Esophagus squamous epithelium (tissue), 5 donors: Measurements from ENCODE around the gene ALX4. TPM values are rescaled to one million over a fixed set of nuclear protein-coding genes. Genes with fewer than 3 reads are reported as not detected.

Source experiments
- DNase-seq: peaks from one replicate; lab custom pipeline; 2025; lab: John Stamatoyannopoulos, UW
- H3K27ac ChIP-seq, 4 donors: fragments of 200-600 bp; sonication (generic); one replicate each; pipeline ENCODE4 v1.5.1; 2016 to 2019; ENCODE audit warnings: mild to moderate bottlenecking in 1 of 4
- H3K27me3 ChIP-seq, 4 donors: fragments of 200-600 bp; sonication (generic); 1 replicate in 3 of 4; 2 replicates in 1 of 4; pipeline versions ENCODE4 v1.5.1 to v1.6.0; 2017 to 2021; ENCODE audit warnings: antibody characterized with exemption in 1 of 4
- H3K36me3 ChIP-seq, 3 donors: fragments of 200-600 bp; sonication (generic); one replicate each; pipeline ENCODE4 v1.5.1; 2016 to 2019
- H3K4me1 ChIP-seq, 3 donors: fragments of 200-600 bp; sonication (generic); one replicate each; pipeline ENCODE4 v1.5.1; 2017 to 2019
- H3K4me3 ChIP-seq, 4 donors: fragments of 200-600 bp; sonication (generic); 1 replicate in 3 of 4; 2 replicates in 1 of 4; pipeline ENCODE4 v1.5.1; 2016 to 2019; ENCODE audit warnings: mild to moderate bottlenecking in 2 of 4, moderate library complexity in 1 of 4
- H3K9me3 ChIP-seq, 3 donors: fragments of 200-600 bp; sonication (generic); one replicate each; pipeline ENCODE4 v1.5.1; 2016 to 2019
- CTCF ChIP-seq, 6 experiments: fragments of 450-650 bp in 4 of 6; fragments of 200-600 bp in 2 of 6; sonication (generic) in 2 of 6; IDR thresholded peaks; one replicate each; pipeline ENCODE4 v1.5.1; 2016 to 2019; ENCODE audit warnings: antibody characterized with exemption in 6 of 6, mild to moderate bottlenecking in 4 of 6, moderate library complexity in 4 of 6
- POLR2A ChIP-seq, 4 donors: fragments of 450-650 bp; IDR thresholded peaks; one replicate each; pipeline ENCODE4 v1.6.1; 2017; ENCODE audit warnings: antibody characterized with exemption in 4 of 4, mild to moderate bottlenecking in 4 of 4, moderate library complexity in 3 of 4
- WGBS, 2 donors: methylation state at CpG; one replicate each; pipeline ENCODE4 v1.1.5; 2018; 5-methylcytosine and 5-hydroxymethylcytosine counted together
- intact Hi-C: fragments of 100-400 bp; cut with DNase I; formaldehyde crosslinking; loops from one replicate; pipeline ENCODE4 v1.15.0; 2022
- total RNA-seq, 4 donors: library from RNA; depleted of rRNA; stranded (reverse); fragments of >200 nt; gene quantifications; one replicate each; pipeline ENCODE4 v1.1.0, GENCODE V29; 2016
- donor health status: DM: yes; HTN: yes; CAD: no.

ALX4 gene
- total RNA-seq, 4 donors from 2014 or later: not detected

DNA sequence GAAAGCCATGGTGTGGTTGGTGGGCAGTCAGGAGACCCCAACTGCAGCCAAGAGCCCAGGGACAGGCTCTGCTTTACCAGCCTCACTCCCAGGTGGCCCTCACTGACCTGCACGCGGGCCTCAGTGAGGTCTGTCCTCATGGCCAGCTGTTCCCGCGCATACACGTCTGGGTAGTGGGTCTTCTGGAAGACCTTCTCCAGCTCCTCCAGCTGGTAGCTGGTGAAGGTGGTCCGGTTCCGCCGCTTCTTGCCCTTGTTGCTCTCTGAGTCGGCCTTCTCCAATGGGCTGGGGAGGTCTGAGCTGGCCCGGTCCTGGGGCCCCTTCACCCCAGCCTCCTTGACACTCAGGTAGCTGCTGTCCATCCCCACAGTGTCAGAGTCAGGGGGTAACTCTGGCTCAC is 34.7 kb downstream of the ALX4 start:
- Histone ChIP-seq H3K27me3 (peaks cover 0 to 15% (median 0%) of the 10 kb centered on the region in 4 donors), H3K4me1 (no peaks in the 10 kb centered on the region), H3K4me3 (no peak overlapping the region), H3K9me3 (no peaks in the 10 kb centered on the region), H3K36me3 (no peaks in the 10 kb centered on the region), H3K27ac (no peak overlapping the region)
- 92 to 97% methylated on average over 5 to 9 of the region's 10 CpGs for WGBS, 2 donors
- TF ChIP-seq CTCF (IDR thresholded peaks at IDR 0.05) (no peak), POLR2A (IDR thresholded peaks at IDR 0.05) (no peak)
- intact Hi-C loops: no loop called here
- DNase-seq: no peak

DNA sequence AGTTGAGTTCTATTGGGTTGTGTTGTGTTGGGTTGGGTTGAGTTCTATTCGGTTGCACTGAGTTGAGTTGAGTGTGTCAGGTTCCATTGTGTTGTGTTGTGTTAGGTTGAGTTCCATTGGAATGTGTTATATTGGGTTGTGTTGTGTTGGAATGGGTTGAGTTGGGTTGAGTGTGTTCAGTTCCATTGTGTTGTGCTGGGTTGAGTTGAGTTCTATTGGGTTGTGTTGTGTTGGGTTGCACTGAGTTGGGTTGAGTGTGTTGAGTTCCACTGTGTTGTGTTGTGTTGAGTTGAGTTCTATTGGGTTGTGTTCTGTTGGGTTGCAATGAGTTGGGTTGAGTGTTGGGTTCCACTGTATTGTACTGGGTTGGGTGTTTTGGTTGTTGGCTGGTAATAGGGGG is 35.5 kb downstream of the ALX4 start:
- no peak for TF ChIP-seq POLR2A (IDR thresholded peaks at IDR 0.05)
- TF ChIP-seq CTCF (IDR thresholded peaks at IDR 0.05): no peak
- Histone ChIP-seq H3K4me1 (no peaks in the 10 kb centered on the region), H3K27me3 (peaks cover 0 to 17% (median 0%) of the 10 kb centered on the region in 4 donors), H3K9me3 (no peaks in the 10 kb centered on the region), H3K4me3 (no peak overlapping the region), H3K27ac (no peak overlapping the region), H3K36me3 (no peaks in the 10 kb centered on the region)
- DNase-seq: no peak
- 73 to 89% methylated on average over 1 of the region's 1 CpG for WGBS, 2 donors
- intact Hi-C loops: no loop called here

DNA sequence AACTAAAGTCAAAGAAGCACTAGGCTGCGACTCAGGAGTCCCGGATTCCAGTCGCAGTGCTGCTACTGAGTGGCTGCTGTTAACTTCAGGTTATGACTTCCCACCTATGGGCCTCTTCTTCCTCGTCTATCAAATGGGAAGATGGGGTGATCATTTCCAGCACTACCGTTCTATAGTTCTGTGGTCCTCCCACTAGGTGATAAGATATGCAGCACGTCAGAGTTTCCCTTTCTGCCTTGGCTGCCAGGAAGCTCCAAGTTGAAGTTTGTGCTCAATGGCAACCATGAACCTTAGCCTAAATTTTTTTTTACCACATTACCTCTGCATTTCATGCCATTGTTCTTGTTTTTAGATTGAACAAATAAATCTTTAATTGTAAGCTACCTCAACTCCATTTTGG is 38.7 kb downstream of the ALX4 start:
- Histone ChIP-seq H3K27me3 (peaks cover 0 to 14% (median 0%) of the 10 kb centered on the region in 4 donors), H3K4me3 (no peak overlapping the region), H3K36me3 (no peaks in the 10 kb centered on the region), H3K27ac (no peak overlapping the region), H3K4me1 (no peaks in the 10 kb centered on the region), H3K9me3 (no peaks in the 10 kb centered on the region)
- DNase-seq: no peak
- TF ChIP-seq POLR2A (IDR thresholded peaks at IDR 0.05): no peak
- TF ChIP-seq CTCF (IDR thresholded peaks at IDR 0.05): no peak
- intact Hi-C loops: no loop called here
- 94% methylated on average over 6 of the region's 6 CpGs for WGBS, 2 donors

- no peak overlapping the region for H3K4me3 ChIP-seq
- no peaks in the 10 kb centered on the region for H3K4me1 ChIP-seq
- intact Hi-C loops: no loop called here
- DNase-seq: no peak
- peaks cover 0 to 14% (median 0%) of the 10 kb centered on the region in 4 donors for H3K27me3 ChIP-seq
- H3K9me3 ChIP-seq: no peaks in the 10 kb centered on the region
- H3K36me3 ChIP-seq: no peaks in the 10 kb centered on the region
- no peak for TF ChIP-seq CTCF (IDR thresholded peaks at IDR 0.05)
- TF ChIP-seq POLR2A (IDR thresholded peaks at IDR 0.05): no peak
- WGBS, 2 donors: 85 to 86% methylated on average over 7 to 12 of the region's 20 CpGs
- no peak overlapping the region for H3K27ac ChIP-seq
Observed at GRCh38 chr11:44270403-44271273, 39.3 kb downstream of the ALX4 start.
